ENCODE results near the gene ARHGAP31.

Gene ARHGAP31

DNA sequence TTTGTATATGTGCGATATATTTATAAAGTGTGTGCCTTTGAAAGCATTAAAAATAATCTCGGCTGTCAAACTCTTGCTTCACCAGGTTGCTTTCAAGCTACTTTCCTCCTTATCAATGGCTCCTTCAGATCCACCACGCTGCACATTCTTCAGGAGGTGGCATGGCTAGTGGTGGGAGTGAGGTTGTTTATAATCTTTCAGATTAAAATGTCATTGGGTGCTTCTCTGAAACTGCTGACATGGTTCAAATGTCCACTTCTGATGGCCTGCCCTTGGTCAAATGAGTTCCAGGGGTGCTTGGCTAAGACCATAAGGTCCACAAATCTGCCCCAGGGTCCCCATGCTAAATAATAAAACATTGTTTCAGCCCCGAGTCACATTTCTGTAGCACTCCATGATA is 36.7 kb downstream of the ARHGAP31 start:
- TF ChIP-seq FOXP2 (optimal IDR thresholded peaks at IDR 0.05; ENCODE audit: borderline replicate concordance, extremely low read depth, extremely low read length, insufficient read depth) (no peak), POLR2AphosphoS5 (IDR thresholded peaks at IDR 0.05; ENCODE audit: low read depth, low read length) (no peak), SIN3A (IDR thresholded peaks at IDR 0.05; ENCODE audit: borderline replicate concordance, insufficient read depth, low read length) (no peak), TAF1 (IDR thresholded peaks at IDR 0.05; ENCODE audit: borderline replicate concordance, insufficient read depth, low read length) (no peak)
- TF ChIP-seq, protein P1, sequence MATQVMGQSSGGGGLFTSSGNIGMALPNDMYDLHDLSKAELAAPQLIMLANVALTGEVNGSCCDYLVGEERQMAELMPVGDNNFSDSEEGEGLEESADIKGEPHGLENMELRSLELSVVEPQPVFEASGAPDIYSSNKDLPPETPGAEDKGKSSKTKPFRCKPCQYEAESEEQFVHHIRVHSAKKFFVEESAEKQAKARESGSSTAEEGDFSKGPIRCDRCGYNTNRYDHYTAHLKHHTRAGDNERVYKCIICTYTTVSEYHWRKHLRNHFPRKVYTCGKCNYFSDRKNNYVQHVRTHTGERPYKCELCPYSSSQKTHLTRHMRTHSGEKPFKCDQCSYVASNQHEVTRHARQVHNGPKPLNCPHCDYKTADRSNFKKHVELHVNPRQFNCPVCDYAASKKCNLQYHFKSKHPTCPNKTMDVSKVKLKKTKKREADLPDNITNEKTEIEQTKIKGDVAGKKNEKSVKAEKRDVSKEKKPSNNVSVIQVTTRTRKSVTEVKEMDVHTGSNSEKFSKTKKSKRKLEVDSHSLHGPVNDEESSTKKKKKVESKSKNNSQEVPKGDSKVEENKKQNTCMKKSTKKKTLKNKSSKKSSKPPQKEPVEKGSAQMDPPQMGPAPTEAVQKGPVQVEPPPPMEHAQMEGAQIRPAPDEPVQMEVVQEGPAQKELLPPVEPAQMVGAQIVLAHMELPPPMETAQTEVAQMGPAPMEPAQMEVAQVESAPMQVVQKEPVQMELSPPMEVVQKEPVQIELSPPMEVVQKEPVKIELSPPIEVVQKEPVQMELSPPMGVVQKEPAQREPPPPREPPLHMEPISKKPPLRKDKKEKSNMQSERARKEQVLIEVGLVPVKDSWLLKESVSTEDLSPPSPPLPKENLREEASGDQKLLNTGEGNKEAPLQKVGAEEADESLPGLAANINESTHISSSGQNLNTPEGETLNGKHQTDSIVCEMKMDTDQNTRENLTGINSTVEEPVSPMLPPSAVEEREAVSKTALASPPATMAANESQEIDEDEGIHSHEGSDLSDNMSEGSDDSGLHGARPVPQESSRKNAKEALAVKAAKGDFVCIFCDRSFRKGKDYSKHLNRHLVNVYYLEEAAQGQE (IDR thresholded peaks at IDR 0.05; ENCODE audit: insufficient read depth in 1 of 2, low read depth in 2 of 2, low read length in 2 of 2): no peak

DNA sequence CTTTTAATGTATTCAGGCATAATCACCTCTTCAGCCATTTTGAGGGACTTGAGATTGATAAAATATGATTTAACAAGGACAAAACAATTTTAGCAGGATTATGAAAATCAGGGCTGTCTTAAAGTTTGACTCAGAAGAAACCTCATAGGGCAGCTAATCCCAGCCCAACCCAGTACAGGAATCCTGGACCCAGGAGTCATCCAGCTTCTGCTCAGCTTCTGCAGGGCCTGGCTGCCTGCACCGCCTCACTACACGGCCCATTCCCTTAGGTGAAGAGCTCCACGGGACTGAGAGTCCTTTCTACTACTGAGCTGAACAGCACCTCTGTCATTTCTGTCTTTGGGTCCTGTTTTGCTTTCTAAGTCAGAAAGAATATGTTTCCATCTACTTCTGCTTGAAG is 37.5 kb downstream of the ARHGAP31 start:
- no peak for TF ChIP-seq TAF1 (IDR thresholded peaks at IDR 0.05; ENCODE audit: borderline replicate concordance, insufficient read depth, low read length)
- TF ChIP-seq SIN3A (IDR thresholded peaks at IDR 0.05; ENCODE audit: borderline replicate concordance, insufficient read depth, low read length): no peak
- TF ChIP-seq FOXP2 (optimal IDR thresholded peaks at IDR 0.05; ENCODE audit: borderline replicate concordance, extremely low read depth, extremely low read length, insufficient read depth): no peak
- no peak for TF ChIP-seq POLR2AphosphoS5 (IDR thresholded peaks at IDR 0.05; ENCODE audit: low read depth, low read length)
- TF ChIP-seq, protein P1 (IDR thresholded peaks at IDR 0.05; ENCODE audit: insufficient read depth in 1 of 2, low read depth in 2 of 2, low read length in 2 of 2): no peak

DNA sequence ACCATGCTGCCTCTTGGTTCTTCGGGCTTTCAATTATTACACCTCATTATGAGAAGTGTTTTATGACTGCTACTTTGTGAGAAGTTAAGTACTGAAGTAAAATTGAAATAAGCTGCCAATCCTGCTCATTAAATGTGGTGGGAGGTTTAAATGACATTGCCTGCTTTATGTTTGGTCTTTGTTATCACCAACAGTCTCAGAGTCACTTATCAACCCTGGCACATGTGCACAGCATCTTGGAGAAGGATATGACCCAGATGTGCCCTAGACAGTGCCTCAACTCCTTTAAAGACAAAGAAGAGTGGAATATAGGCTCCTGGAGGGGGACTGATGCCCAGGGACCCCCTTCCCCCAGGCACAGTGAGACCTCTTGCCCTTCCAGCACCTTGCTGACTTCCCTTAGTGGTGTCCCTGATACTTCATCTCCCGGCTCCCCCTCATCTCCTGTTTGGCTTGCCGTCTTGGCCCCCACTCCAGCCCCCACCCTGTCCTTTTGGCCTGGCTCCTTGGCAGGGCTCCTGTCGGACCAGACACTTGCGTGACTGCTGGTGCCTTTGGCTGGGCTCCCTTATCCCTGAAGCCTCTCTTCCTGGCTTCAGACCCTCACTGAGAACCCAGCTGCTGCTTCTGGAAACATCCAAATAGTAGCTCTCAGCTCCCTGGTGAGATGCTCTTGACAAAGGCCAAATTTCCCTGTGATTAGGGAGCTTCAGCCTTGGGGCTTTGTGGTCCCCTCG is 39.8 kb downstream of the ARHGAP31 start:
- TF ChIP-seq POLR2AphosphoS5 (IDR thresholded peaks at IDR 0.05; ENCODE audit: low read depth, low read length) (no peak), SIN3A (IDR thresholded peaks at IDR 0.05; ENCODE audit: borderline replicate concordance, insufficient read depth, low read length) (no peak), TAF1 (IDR thresholded peaks at IDR 0.05; ENCODE audit: borderline replicate concordance, insufficient read depth, low read length) (no peak), FOXP2 (optimal IDR thresholded peaks at IDR 0.05; ENCODE audit: borderline replicate concordance, extremely low read depth, extremely low read length, insufficient read depth) (no peak)
- TF ChIP-seq, protein P1 (IDR thresholded peaks at IDR 0.05; ENCODE audit: insufficient read depth in 1 of 2, low read depth in 2 of 2, low read length in 2 of 2): no peak

DNA sequence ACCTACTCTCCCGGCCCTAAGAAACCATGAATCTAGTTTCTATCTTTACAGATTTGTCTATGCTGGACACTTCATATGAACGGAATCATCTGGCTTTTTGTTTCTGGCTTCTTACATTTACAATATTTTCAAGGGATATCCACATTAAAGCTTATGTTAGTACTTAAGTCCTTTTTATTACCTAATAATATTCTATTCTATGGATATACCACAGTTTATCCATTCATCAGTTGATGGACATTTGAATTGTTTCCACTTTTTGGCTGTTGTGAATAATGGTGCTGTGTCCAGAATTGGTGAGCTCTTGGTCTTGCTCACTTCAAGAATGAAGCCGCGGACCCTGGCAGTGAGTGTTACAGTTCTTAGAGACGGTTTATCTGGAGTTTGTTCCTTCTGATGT is 42.6 kb downstream of the ARHGAP31 start:
- TF ChIP-seq, protein P1 (IDR thresholded peaks at IDR 0.05; ENCODE audit: insufficient read depth in 1 of 2, low read depth in 2 of 2, low read length in 2 of 2): no peak
- no peak for TF ChIP-seq SIN3A (IDR thresholded peaks at IDR 0.05; ENCODE audit: borderline replicate concordance, insufficient read depth, low read length)
- TF ChIP-seq FOXP2 (optimal IDR thresholded peaks at IDR 0.05; ENCODE audit: borderline replicate concordance, extremely low read depth, extremely low read length, insufficient read depth): no peak
- TF ChIP-seq POLR2AphosphoS5 (IDR thresholded peaks at IDR 0.05; ENCODE audit: low read depth, low read length): no peak
- TF ChIP-seq TAF1 (IDR thresholded peaks at IDR 0.05; ENCODE audit: borderline replicate concordance, insufficient read depth, low read length): no peak

Measured in PFSK-1 (cell line).